ENCODE results near the gene KANSL1L.
"Not testable (repeated sequence)": the region's sequence is repeated elsewhere in the genome, so short reads cannot be mapped to it uniquely, and the experiment has no call there.

The KANSL1L gene

GRCh38 chr2:210180477-210180876 is 9.3 kb upstream of the KANSL1L start:
- H3K27ac ChIP-seq, result no peak overlapping the region
- H3K27me3 ChIP-seq, result no peaks in the 10 kb centered on the region
- no peak for TF ChIP-seq Cebpa-rat (IDR thresholded peaks at IDR 0.05)

GRCh38 chr2:210179351-210179990 is 8.3 kb upstream of the KANSL1L start:
- Histone ChIP-seq H3K4me3 (no peak overlapping the region), H3K36me3 (no peaks in the 10 kb centered on the region), H4K20me1 (no peaks in the 10 kb centered on the region), H3K4me1 (no peaks in the 10 kb centered on the region), H3K9ac (no peak overlapping the region), H3K27me3 (no peaks in the 10 kb centered on the region), H3K27ac (no peak overlapping the region), H3K9me3 (replicated peaks in 1 of 11) (peaks cover 10 to 32% (median 22%) of the 10 kb centered on the region in 11 experiments), H3K4me2 (no peak overlapping the region)
- TF ChIP-seq Cebpa-rat (IDR thresholded peaks at IDR 0.05), result no peak

More at GRCh38 chr2:210180477-210180876, 9.3 kb upstream of the KANSL1L start:
- Histone ChIP-seq H4K20me1 (no peaks in the 10 kb centered on the region), H3K9ac (no peak overlapping the region), H3K4me3 (no peak overlapping the region), H3K36me3 (no peaks in the 10 kb centered on the region), H3K4me2 (no peak overlapping the region), H3K4me1 (no peaks in the 10 kb centered on the region), H3K9me3 (replicated peaks in 1 of 11) (peaks cover 20 to 42% (median 32%) of the 10 kb centered on the region in 11 experiments)

GRCh38 chr2:210177769-210178168 is 6.6 kb upstream of the KANSL1L start:
- H3K4me3 ChIP-seq, result no peak overlapping the region

GRCh38 chr2:210177115-210177514 is 5.9 kb upstream of the KANSL1L start:
- not testable (repeated sequence) for H4K20me1 ChIP-seq, H3K9ac ChIP-seq, H3K4me2 ChIP-seq, H3K4me3 ChIP-seq, H3K27me3 ChIP-seq, H3K36me3 ChIP-seq, H3K27ac ChIP-seq
- H3K9me3 ChIP-seq (replicated peaks in 1 of 11), result peaks cover 0 to 10% (median 6%) of the 10 kb centered on the region in 11 experiments; a peak in 7 of 22 replicates
- H3K4me1 ChIP-seq, result peaks cover 3 to 13% (median 7%) of the 10 kb centered on the region in 10 experiments; a peak in 17 of 20 replicates

More at GRCh38 chr2:210177769-210178168, 6.6 kb upstream of the KANSL1L start:
- Histone ChIP-seq H3K4me1 (peaks cover 0 to 6% (median under 1%) of the 10 kb centered on the region in 10 experiments; a peak in 9 of 20 replicates), H3K4me2 (no peak overlapping the region), H3K9me3 (replicated peaks in 1 of 11) (peaks cover 0 to 15% (median 8%) of the 10 kb centered on the region in 11 experiments; a peak in 10 of 22 replicates), H4K20me1 (no peaks in the 10 kb centered on the region), H3K36me3 (no peaks in the 10 kb centered on the region), H3K9ac (no peak overlapping the region), H3K27ac (no peak overlapping the region), H3K27me3 (no peaks in the 10 kb centered on the region)
- TF ChIP-seq Cebpa-rat (IDR thresholded peaks at IDR 0.05), result no peak

GRCh38 chr2:210174086-210174485 is 2.9 kb upstream of the KANSL1L start:
- no peak overlapping the region for H3K27ac ChIP-seq
- TF ChIP-seq Cebpa-rat (IDR thresholded peaks at IDR 0.05), result no peak

GRCh38 chr2:210172219-210172575 is 988 bp upstream of the KANSL1L start:
- Histone ChIP-seq H3K9ac (peak overlapping the region; percentile 92 to 99 (median 99)), H3K36me3 (no peaks in the 10 kb centered on the region), H3K4me1 (peaks cover 17 to 36% (median 28%) of the 10 kb centered on the region in 10 experiments), H3K4me2 (peak overlapping the region; percentile 80 to 97 (median 87)), H3K27me3 (no peaks in the 10 kb centered on the region), H3K27ac (peak overlapping the region; percentile 94 to 100 (median 96); a peak in 18 of 22 replicates), H3K4me3 (peak overlapping the region; percentile 63 to 88 (median 74)), H4K20me1 (no peaks in the 10 kb centered on the region), H3K9me3 (replicated peaks in 1 of 11) (peaks cover 0 to 6% (median 0%) of the 10 kb centered on the region in 11 experiments; a peak in 2 of 22 replicates)
- no peak for TF ChIP-seq Cebpa-rat (IDR thresholded peaks at IDR 0.05)

More at GRCh38 chr2:210174086-210174485, 2.9 kb upstream of the KANSL1L start:
- H3K4me3 ChIP-seq, result no peak overlapping the region
- no peak overlapping the region for H3K9ac ChIP-seq
- no peaks in the 10 kb centered on the region for H4K20me1 ChIP-seq
- H3K9me3 ChIP-seq (replicated peaks in 1 of 11), result peaks cover 0 to 7% (median 0%) of the 10 kb centered on the region in 11 experiments; a peak in 2 of 22 replicates
- no peaks in the 10 kb centered on the region for H3K36me3 ChIP-seq
- no peaks in the 10 kb centered on the region for H3K27me3 ChIP-seq
- H3K4me1 ChIP-seq, result peaks cover 6 to 18% (median 12%) of the 10 kb centered on the region in 10 experiments; a peak in 19 of 20 replicates
- H3K4me2 ChIP-seq, result no peak overlapping the region

GRCh38 chr2:210170446-210171303 is 534 bp downstream of the KANSL1L start:
- Histone ChIP-seq H3K4me3 (peak overlapping the region; percentile 63 to 88 (median 74)), H3K36me3 (0 out of 22 replicates have a peak, but pooled peaks cover 0 to 3% (median 0%) of the 10 kb centered on the region in 11 experiments), H3K9ac (peak overlapping the region; percentile 92 to 99 (median 99)), H3K27me3 (no peaks in the 10 kb centered on the region), H3K4me2 (peak overlapping the region; percentile 74 to 89 (median 78)), H3K9me3 (replicated peaks in 1 of 11) (no peaks in the 10 kb centered on the region), H3K27ac (peak overlapping the region; percentile 94 to 100 (median 96)), H3K4me1 (peaks cover 17 to 40% (median 29%) of the 10 kb centered on the region in 10 experiments), H4K20me1 (no peaks in the 10 kb centered on the region)
- TF ChIP-seq Cebpa-rat (IDR thresholded peaks at IDR 0.05), result peak in 3 of 11 experiments; percentile 19 to 32 (median 23); a peak in 2 of 22 replicates

GRCh38 chr2:210170196-210170445 is 1.1 kb downstream of the KANSL1L start:
- H3K27me3 ChIP-seq, result no peaks in the 10 kb centered on the region
- peak overlapping the region; percentile 74 to 89 (median 78) for H3K4me2 ChIP-seq
- peak overlapping the region; percentile 85 to 100 (median 95) for H3K27ac ChIP-seq
- peaks cover 17 to 40% (median 29%) of the 10 kb centered on the region in 10 experiments for H3K4me1 ChIP-seq
- H3K9me3 ChIP-seq (replicated peaks in 1 of 11), result peaks cover 0 to under 1% (median 0%) of the 10 kb centered on the region in 11 experiments; a peak in 1 of 22 replicates
- peak overlapping the region; percentile 63 to 88 (median 74) for H3K4me3 ChIP-seq
- TF ChIP-seq Cebpa-rat (IDR thresholded peaks at IDR 0.05), result no peak
- no peaks in the 10 kb centered on the region for H4K20me1 ChIP-seq
- H3K36me3 ChIP-seq, result 0 out of 22 replicates have a peak, but pooled peaks cover 0 to 5% (median 0%) of the 10 kb centered on the region in 11 experiments
- peak overlapping the region; percentile 92 to 99 (median 99) for H3K9ac ChIP-seq
